MM.1S (cell line): ENCODE measurements around the gene SLC10A2.

Source experiments
- DNase-seq: peaks from one replicate; pipeline ENCODE4 v3.0.0-alpha.2; 2015
- H2AFZ ChIP-seq: fragments of 300-600 bp; sonication (generic); 2 replicates; pipeline ENCODE4 v1.6.0; 2016; ENCODE audit warnings: antibody characterized with exemption, low read length
- H3F3A ChIP-seq: fragments of 300-600 bp; sonication (generic); 2 replicates; pipeline ENCODE4 v1.6.1; 2016; ENCODE audit warnings: mild to moderate bottlenecking, antibody characterized with exemption, low read length, moderate library complexity, mixed read lengths; ENCODE audit not compliant: insufficient read depth
- H3K27ac ChIP-seq: fragments of 300-600 bp; sonication (generic); 2 replicates; pipeline ENCODE4 v1.5.1; 2016; ENCODE audit warnings: mild to moderate bottlenecking, low read length
- H3K27me3 ChIP-seq: fragments of 300-600 bp; sonication (generic); replicated peaks from 2 replicates; pipeline ENCODE4 v1.6.0; 2016; ENCODE audit warnings: low read length; ENCODE audit not compliant: insufficient read depth
- H3K36me3 ChIP-seq: fragments of 300-600 bp; sonication (generic); replicated peaks from 2 replicates; pipeline ENCODE4 v1.6.1; 2016; ENCODE audit warnings: mild to moderate bottlenecking, low read length, mixed read lengths; ENCODE audit not compliant: insufficient read depth
- H3K4me1 ChIP-seq: fragments of 300-600 bp; sonication (generic); 2 replicates; pipeline ENCODE4 v1.6.1; 2016; ENCODE audit warnings: low read length, mixed read lengths
- H3K4me2 ChIP-seq: fragments of 300-600 bp; sonication (generic); 2 replicates; pipeline ENCODE4 v1.6.0; 2016; ENCODE audit warnings: low read depth, low read length
- H3K4me3 ChIP-seq: fragments of 300-600 bp; sonication (generic); 2 replicates; pipeline ENCODE4 v1.5.1; 2016; ENCODE audit warnings: low read length, mixed read lengths
- H3K79me2 ChIP-seq: fragments of 300-600 bp; sonication (generic); 2 replicates; pipeline ENCODE4 v1.6.1; 2016; ENCODE audit warnings: mixed run types, low read length, mixed read lengths
- H3K9ac ChIP-seq: fragments of 300-600 bp; sonication (generic); 2 replicates; pipeline ENCODE4 v1.6.1; 2016; ENCODE audit warnings: low read length, mixed read lengths
- H3K9me2 ChIP-seq: fragments of 300-600 bp; sonication (generic); replicated peaks from 2 replicates; pipeline ENCODE4 v1.6.1; 2016; ENCODE audit warnings: mild to moderate bottlenecking, low read length, mixed read lengths; ENCODE audit not compliant: insufficient read depth
- H3K9me3 ChIP-seq: fragments of 300-600 bp; sonication (generic); replicated peaks from 2 replicates; pipeline ENCODE4 v1.6.1; 2016; ENCODE audit warnings: mild to moderate bottlenecking, low read length, mixed read lengths; ENCODE audit not compliant: insufficient read depth
- H4K20me1 ChIP-seq: fragments of 300-600 bp; sonication (generic); 2 replicates; pipeline ENCODE4 v1.6.1; 2016; ENCODE audit warnings: mild to moderate bottlenecking, low read length, moderate library complexity, mixed read lengths; ENCODE audit not compliant: insufficient read depth
- EZH2 ChIP-seq: fragments of 300-600 bp; sonication (generic); optimal IDR thresholded peaks from 2 replicates; pipeline ENCODE3; 2017; ENCODE audit warnings: low read depth, mild to moderate bottlenecking, antibody characterized with exemption, low read length, mixed read lengths
- EZH2phosphoT487 ChIP-seq: fragments of 300-600 bp; sonication (generic); IDR thresholded peaks from 2 replicates; pipeline ENCODE4 v1.6.1; 2018; ENCODE audit warnings: antibody characterized with exemption, low read length
- TF ChIP-seq, protein P1 (sequence below): fragments of 300-600 bp; sonication (generic); IDR thresholded peaks from 2 replicates; pipeline ENCODE4 v1.5.1; 2016; ENCODE audit warnings: antibody characterized with exemption, low read length, mixed read lengths

Gene SLC10A2

DNA sequence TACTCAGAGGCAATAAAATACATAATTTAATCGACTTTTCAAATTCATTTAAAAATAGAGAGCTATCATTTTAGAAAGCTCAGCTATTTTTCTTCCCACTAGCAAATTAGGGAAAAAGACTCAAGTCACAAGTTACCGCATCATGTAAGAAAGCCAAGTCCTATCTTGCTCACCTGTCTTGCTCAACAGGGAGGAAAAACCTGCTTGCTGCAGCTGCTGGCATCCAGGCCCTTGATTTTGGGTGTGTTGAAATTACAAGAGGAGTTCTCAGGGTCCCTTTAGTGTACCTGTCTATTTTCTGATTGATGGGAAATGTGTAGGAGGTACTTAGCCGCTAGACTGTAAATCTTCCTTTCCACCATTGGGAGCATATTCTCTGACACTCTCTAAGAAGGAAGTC, 22.2 kb downstream of the SLC10A2 start:
- no peaks in the 10 kb centered on the region for H3K9me3 ChIP-seq
- H3K27me3 ChIP-seq: no peaks in the 10 kb centered on the region
- no peaks in the 10 kb centered on the region for H3K36me3 ChIP-seq
- H4K20me1 ChIP-seq: no peaks in the 10 kb centered on the region
- H3K9me2 ChIP-seq: no peaks in the 10 kb centered on the region
- DNase-seq: no peak
- H3K4me1 ChIP-seq: no peaks in the 10 kb centered on the region
- H3K4me2 ChIP-seq: no peak overlapping the region
- H3K79me2 ChIP-seq: no peaks in the 10 kb centered on the region
- no peak overlapping the region for H3K27ac ChIP-seq
- H3K9ac ChIP-seq: no peak overlapping the region
- H2AFZ ChIP-seq: no peak overlapping the region
- TF ChIP-seq EZH2 (no peak), EZH2phosphoT487 (no peak)
- TF ChIP-seq, protein P1, sequence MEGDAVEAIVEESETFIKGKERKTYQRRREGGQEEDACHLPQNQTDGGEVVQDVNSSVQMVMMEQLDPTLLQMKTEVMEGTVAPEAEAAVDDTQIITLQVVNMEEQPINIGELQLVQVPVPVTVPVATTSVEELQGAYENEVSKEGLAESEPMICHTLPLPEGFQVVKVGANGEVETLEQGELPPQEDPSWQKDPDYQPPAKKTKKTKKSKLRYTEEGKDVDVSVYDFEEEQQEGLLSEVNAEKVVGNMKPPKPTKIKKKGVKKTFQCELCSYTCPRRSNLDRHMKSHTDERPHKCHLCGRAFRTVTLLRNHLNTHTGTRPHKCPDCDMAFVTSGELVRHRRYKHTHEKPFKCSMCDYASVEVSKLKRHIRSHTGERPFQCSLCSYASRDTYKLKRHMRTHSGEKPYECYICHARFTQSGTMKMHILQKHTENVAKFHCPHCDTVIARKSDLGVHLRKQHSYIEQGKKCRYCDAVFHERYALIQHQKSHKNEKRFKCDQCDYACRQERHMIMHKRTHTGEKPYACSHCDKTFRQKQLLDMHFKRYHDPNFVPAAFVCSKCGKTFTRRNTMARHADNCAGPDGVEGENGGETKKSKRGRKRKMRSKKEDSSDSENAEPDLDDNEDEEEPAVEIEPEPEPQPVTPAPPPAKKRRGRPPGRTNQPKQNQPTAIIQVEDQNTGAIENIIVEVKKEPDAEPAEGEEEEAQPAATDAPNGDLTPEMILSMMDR: no peak
- no peaks in the 10 kb centered on the region for H3F3A ChIP-seq
- H3K4me3 ChIP-seq: no peak overlapping the region

DNA sequence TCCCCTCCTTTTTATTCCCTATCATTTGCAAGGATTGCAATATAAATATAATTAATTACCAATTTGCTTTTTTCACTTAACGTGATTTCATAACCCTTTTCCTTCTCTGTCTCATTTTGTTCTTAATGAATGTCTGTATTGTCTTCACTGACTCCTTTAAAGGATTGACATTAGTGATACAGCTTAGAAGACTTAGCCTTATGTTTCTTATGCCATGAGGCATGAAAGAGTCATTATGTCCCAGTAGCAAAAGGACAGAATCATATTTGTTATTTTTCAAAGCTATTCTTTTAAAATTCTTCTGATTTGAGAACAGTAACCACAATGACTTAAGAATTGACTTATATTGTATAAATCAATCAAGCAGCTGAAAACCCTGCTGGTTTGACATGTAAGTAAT, 26.2 kb downstream of the SLC10A2 start:
- TF ChIP-seq EZH2phosphoT487 (no peak), EZH2 (no peak)
- TF ChIP-seq, protein P1: no peak

DNA sequence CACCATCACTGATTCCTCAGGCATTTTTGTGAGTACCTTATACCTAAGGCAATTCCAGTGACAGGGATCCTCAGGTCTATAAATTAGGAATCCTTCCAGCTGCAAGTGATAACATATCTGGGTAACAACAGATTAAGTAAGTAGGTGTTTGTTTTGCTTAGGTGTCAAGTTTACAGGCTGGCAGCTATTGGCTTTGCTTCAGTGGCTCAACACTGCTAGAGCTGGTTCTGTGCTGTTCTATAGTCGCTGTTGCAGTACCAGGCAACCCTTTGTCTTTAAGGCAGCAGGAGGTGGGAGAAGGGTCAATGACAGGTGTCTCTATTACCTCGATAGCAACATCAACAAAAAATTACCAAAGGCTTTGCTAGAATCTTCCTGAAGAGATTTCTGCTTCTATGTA, 27.0 kb downstream of the SLC10A2 start:
- DNase-seq: no peak
- no peak overlapping the region for H3K9ac ChIP-seq
- no peaks in the 10 kb centered on the region for H3K27me3 ChIP-seq
- no peak overlapping the region for H3K4me3 ChIP-seq
- no peaks in the 10 kb centered on the region for H3K36me3 ChIP-seq
- no peaks in the 10 kb centered on the region for H3F3A ChIP-seq
- TF ChIP-seq, protein P1: no peak
- no peak for TF ChIP-seq EZH2
- TF ChIP-seq EZH2phosphoT487: no peak
- H3K4me1 ChIP-seq: no peaks in the 10 kb centered on the region
- no peak overlapping the region for H3K27ac ChIP-seq
- no peaks in the 10 kb centered on the region for H3K9me3 ChIP-seq
- H3K4me2 ChIP-seq: no peak overlapping the region
- no peak overlapping the region for H2AFZ ChIP-seq
- no peaks in the 10 kb centered on the region for H3K9me2 ChIP-seq
- no peaks in the 10 kb centered on the region for H3K79me2 ChIP-seq
- H4K20me1 ChIP-seq: no peaks in the 10 kb centered on the region

More for the DNA sequence above, 26.2 kb downstream of the SLC10A2 start:
- Histone ChIP-seq H3K9me3 (no peaks in the 10 kb centered on the region), H3K27me3 (no peaks in the 10 kb centered on the region), H2AFZ (no peak overlapping the region), H3K9ac (no peak overlapping the region), H3K9me2 (no peaks in the 10 kb centered on the region), H4K20me1 (no peaks in the 10 kb centered on the region), H3K4me3 (no peak overlapping the region), H3F3A (no peaks in the 10 kb centered on the region), H3K4me2 (no peak overlapping the region), H3K79me2 (no peaks in the 10 kb centered on the region), H3K4me1 (no peaks in the 10 kb centered on the region), H3K27ac (no peak overlapping the region), H3K36me3 (no peaks in the 10 kb centered on the region)
- no peak for DNase-seq
